ENCODE results near the gene LYPD4. TPM values are rescaled to one million over a fixed set of nuclear protein-coding genes. Genes with fewer than 3 reads are reported as not detected.
"Not testable (repeated sequence)": the region's sequence is repeated elsewhere in the genome, so short reads cannot be mapped to it uniquely, and the experiment has no call there.

The LYPD4 gene
- total and polyA plus RNA-seq, 12 donors = not detected

GRCh38 chr19:41876847-41877832 lies 32.7 kb upstream of the LYPD4 start, which contains the start of gene CD79A:
Gene CD79A, plus strand, starts transcription at chr19:41877279. Its CDS starts 26 bp downstream, at chr19:41877305.
- Histone ChIP-seq H3K4me1 (peaks cover 0 to 68% (median 15%) of the 10 kb centered on the region in 9 donors), H3K4me3 (no peak within 1 kb of the TSS), H3K9me3 (no peaks in the 10 kb centered on the region), H3K27me3 (no peaks in the 10 kb centered on the region), H3K27ac (peak within 1 kb of the TSS in 1 of 10 donors; percentile 86), H3K36me3 (peaks cover 0 to 4% (median 2%) of the 10 kb centered on the region in 9 donors)
- ATAC-seq = no peak
- DNase-seq = no peak
- intact Hi-C loops (cut with DNase I) = loop anchor here in 3 of 10 donors (5.0 to 10.0 kb wide), 2 partner anchors 58 to 60 kb away; no protein-coding TSS in a partner anchor
- 65 to 73% methylated on average over 9 of the region's 9 CpGs for WGBS, 2 donors
- no peak for TF ChIP-seq CTCF (IDR thresholded peaks at IDR 0.05)

- peaks cover 0 to 74% (median 24%) of the 10 kb centered on the region in 9 donors for H3K4me1 ChIP-seq
- WGBS, 2 donors = 81 to 86% methylated on average over 3 of the region's 3 CpGs
- not testable (repeated sequence) for H3K9me3 ChIP-seq, H3K4me3 ChIP-seq, DNase-seq, H3K27me3 ChIP-seq, ATAC-seq
- intact Hi-C loops (cut with DNase I) = loop anchor here in 3 of 10 donors (5.0 to 10.0 kb wide), 2 partner anchors 59 to 61 kb away; no protein-coding TSS in a partner anchor
- peak overlapping the region in 1 of 10 donors; percentile 86 for H3K27ac ChIP-seq
- peaks cover 0 to 16% (median 13%) of the 10 kb centered on the region in 9 donors for H3K36me3 ChIP-seq
Observed at GRCh38 chr19:41875973-41876372, 31.5 kb upstream of the LYPD4 start.

GRCh38 chr19:41872775-41873647 lies 28.5 kb upstream of the LYPD4 start:
- peak; percentile 47 to 61 for DNase-seq
- peak overlapping the region in 4 of 10 donors; percentile 1 to 78 (median 38) for H3K27ac ChIP-seq
- ATAC-seq = peak; percentile 46 to 75 (median 67)
- H3K36me3 ChIP-seq = peaks cover 0 to 45% (median 32%) of the 10 kb centered on the region in 9 donors
- peaks cover 0 to 96% (median 37%) of the 10 kb centered on the region in 9 donors for H3K4me1 ChIP-seq
- whole genome bisulfite sequencing, 2 donors = 51 to 59% methylated on average over 18 of the region's 18 CpGs
- H3K27me3 ChIP-seq = no peaks in the 10 kb centered on the region
- no peak overlapping the region for H3K4me3 ChIP-seq
- intact Hi-C loops (cut with DNase I) = loop anchor here (1.0 to 10.0 kb wide), 9 partner anchors 59 to 84 kb away; partner anchors contain the start of gene RABAC1 (in 3 of the 10)
- TF ChIP-seq CTCF (IDR thresholded peaks at IDR 0.05) = peak; percentile 29 to 77 (median 71)
- no peaks in the 10 kb centered on the region for H3K9me3 ChIP-seq

- Histone ChIP-seq H3K4me3 (no peak overlapping the region), H3K4me1 (peaks cover 0 to 96% (median 43%) of the 10 kb centered on the region in 9 donors), H3K27me3 (no peaks in the 10 kb centered on the region), H3K9me3 (no peaks in the 10 kb centered on the region), H3K27ac (peak overlapping the region in 7 of 10 donors; percentile 21 to 78 (median 64)), H3K36me3 (peaks cover 0 to 51% (median 32%) of the 10 kb centered on the region in 9 donors)
- TF ChIP-seq CTCF (IDR thresholded peaks at IDR 0.05) = no peak
- DNase-seq (no peak), ATAC-seq (no peak)
- intact Hi-C loops (cut with DNase I) = loop anchor here (2.0 to 10.0 kb wide), 8 partner anchors 60 to 85 kb away; partner anchors contain the start of gene RABAC1 (in 3 of the 10)
- WGBS, 2 donors = 86 to 88% methylated on average over 12 of the region's 12 CpGs
Observed at GRCh38 chr19:41872384-41872774, 27.9 kb upstream of the LYPD4 start.
